GM21619 (cell line): ENCODE data around the gene PPL.
"Not testable (repeated sequence)": the region's sequence is repeated elsewhere in the genome, so short reads cannot be mapped to it uniquely, and the experiment has no call there.

Source experiments
- ATAC-seq: cut with Tn5 transposase; IDR thresholded peaks from one replicate; pipeline ENCODE4 v1.9.1; 2021; ENCODE audit not compliant: unreplicated experiment

The PPL gene

GRCh38 chr16:4936991-4937781, at the start of gene PPL:
PPL (minus strand) TSS chr16:4937148; CDS start chr16:4937045, 103 bp downstream.
- no peak for ATAC-seq

GRCh38 chr16:4984174-4984990, 47.4 kb upstream of the PPL start:
- no peak for ATAC-seq

DNA sequence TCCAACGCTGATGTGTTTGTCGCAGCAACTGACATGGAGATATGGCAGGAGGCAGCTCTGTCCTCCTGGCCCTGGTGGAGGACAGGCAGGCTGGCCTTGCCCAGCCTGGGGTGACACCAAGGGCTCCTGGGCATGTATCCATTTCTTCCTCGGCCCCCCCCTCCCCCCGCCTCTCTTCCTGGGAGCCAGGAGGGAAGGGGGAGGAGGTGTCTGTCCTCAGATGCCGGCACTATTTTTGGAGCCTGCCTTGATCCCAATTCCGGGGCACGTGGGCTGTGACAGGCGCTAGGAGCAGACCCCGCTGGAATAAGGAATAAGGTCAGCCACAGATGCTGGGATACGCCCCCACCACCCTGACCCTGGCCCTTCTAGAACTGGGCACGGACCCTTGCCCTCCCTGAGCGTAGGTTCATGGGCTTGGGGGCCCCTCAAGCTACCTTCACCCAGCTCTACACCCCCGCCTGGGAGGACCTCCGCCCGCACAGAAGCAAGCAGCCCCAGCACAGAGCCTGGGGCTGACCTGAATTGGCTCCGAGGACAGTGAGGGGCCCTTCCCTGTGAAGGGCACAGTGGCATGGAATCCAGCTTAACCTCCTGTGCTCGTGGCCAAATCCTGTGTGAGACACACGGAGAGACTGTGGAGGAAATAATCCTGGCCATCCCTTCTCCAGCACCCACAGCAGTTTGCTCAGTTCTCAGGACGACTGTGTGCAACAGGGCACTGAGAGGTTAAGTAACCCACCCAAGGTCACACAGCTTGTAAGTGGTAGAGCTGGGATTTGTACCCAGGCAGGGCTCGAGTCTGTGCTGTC, 45.3 kb upstream of the PPL start:
- ATAC-seq: no peak

- no peak for ATAC-seq
Measured at GRCh38 chr16:4981473-4981872, 44.5 kb upstream of the PPL start.

GRCh38 chr16:4980691-4981090, 43.7 kb upstream of the PPL start:
- ATAC-seq: no peak

DNA sequence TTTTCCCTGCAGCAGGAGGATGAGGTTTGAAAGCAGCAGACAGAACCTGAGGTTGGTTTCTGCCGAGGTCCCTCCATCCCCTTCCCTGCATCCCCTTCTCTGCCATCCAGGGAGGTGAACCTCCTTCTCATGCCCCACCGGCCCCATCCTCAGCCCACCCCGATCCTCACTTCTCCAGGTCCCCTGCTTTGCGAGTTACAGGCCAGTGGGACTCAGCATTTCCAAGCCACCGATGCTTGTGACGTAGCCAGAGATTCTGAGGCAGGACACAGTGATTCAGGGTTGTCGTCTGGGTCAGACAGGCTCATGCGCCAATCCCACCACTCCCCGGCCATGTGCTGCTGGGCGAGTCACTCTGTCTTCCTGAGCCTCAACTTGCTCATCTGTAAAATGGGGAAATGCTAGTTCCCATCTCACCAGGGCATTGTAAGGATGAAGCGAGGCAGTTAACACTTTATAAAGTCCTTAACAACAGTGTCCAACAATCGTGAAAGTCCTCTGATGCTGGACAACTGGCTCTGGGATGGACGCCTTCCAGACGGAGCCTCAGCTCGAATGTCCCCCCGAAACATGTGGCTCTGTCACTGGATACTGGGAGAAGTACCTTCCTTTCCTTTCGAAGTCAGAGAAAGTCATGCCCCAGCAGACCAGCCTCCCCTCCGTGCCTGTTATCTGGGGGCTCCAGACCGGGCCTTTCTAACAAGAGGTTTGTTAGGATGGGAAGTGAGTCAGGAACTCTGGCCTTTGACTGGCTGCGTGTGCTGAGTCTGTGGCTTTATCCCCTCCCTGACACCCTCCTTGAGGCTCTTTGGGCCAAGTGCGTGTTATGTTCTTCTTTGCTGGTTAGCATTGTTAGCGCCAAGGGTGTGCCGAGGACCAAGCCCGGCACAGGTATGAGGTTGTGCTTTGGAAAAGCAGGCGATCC, 43.0 kb upstream of the PPL start:
- ATAC-seq: no peak

DNA sequence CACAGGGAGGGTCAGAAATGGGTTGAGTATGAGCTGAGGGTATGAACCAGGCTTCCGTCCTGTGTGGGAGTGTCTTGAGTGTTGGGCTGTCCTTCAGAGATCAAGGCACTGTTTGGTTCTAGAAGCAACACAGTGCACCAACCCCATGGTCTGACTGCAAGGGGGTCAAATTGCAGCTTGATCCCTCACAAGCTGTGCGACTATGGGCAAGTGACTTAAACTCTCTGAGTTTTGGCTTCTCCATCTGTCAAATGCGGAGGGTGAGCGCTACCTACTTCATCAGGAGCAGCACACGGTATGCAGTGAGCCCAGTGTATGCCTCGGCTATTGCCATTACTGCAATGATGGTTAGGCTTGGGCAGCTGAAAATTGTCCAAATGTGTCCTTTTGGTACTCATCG, 42.2 kb upstream of the PPL start:
- ATAC-seq: no peak

GRCh38 chr16:4976611-4977145, 39.7 kb upstream of the PPL start:
- ATAC-seq: no peak

DNA sequence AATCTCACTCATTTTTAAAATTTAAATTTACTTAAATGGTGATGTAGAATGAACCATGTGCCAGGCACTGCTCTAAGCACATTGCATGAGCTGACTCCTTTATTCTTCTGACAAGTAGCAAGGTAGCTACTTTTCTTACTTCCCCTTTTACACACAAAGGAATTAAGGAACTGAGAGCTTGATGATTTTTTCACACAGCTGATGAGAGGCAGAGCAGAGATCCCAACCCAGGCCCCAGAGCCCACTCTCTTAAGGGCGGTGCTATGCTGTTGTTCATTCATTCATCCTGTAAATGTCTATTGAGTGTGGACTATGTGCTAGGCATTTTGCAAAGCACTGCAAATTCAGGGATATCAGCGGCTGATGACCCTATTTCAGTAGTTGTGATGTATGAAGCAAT, 39.1 kb upstream of the PPL start:
- peak; percentile 94 for ATAC-seq

- ATAC-seq: no peak
Measured at GRCh38 chr16:4972938-4973587, 36.1 kb upstream of the PPL start.

DNA sequence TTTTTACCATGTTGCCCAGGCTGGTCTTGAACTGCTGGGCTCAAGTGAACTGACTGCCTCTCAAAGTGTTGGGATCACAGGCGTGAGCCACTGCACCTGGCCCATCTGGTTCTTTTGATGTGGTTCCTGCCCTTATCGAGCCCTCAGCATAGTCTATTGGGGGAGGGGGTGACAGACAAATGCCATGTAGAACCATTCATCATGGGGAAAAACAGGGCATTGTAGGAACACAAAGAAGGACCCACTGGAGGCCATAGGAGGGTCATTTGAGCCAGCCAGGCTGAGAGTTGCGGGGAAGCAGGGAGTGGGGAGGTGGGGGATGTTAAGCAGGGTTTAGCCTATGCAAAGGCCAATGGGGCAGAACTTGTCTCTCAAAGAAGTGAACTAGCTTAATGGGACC, 33.1 kb upstream of the PPL start:
- ATAC-seq: no peak

DNA sequence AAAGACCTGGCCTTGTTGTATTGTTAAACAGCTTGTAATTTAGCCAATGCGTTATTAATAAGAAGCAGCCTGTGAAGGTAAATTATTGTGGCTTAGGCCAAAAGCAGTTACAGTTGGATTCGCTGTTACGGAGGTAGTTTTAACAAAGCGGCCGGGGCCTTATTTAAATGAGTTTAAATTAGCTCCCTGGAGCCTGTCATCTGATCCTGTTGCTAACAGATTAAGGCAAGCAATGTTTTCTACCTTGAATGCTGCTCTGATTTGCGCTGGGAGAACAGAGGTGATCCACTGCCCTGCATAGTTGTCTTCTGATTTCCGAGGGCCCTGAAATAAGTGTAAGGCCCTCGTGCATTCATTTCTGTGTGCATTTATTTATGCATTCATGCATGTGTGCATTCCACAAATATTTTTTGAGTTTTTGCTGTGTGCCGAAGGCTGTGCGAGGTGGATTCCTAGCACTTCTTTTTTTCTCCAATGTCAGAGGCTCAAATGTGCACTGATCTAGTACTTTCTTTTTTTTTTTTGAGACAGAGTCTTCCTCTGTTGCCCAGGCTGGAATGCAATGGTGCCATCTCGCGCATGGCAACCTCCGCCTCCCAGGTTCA, 32.0 kb upstream of the PPL start:
- no peak for ATAC-seq

- not testable (repeated sequence) for ATAC-seq
Measured at GRCh38 chr16:4968278-4968677, 31.3 kb upstream of the PPL start.

DNA sequence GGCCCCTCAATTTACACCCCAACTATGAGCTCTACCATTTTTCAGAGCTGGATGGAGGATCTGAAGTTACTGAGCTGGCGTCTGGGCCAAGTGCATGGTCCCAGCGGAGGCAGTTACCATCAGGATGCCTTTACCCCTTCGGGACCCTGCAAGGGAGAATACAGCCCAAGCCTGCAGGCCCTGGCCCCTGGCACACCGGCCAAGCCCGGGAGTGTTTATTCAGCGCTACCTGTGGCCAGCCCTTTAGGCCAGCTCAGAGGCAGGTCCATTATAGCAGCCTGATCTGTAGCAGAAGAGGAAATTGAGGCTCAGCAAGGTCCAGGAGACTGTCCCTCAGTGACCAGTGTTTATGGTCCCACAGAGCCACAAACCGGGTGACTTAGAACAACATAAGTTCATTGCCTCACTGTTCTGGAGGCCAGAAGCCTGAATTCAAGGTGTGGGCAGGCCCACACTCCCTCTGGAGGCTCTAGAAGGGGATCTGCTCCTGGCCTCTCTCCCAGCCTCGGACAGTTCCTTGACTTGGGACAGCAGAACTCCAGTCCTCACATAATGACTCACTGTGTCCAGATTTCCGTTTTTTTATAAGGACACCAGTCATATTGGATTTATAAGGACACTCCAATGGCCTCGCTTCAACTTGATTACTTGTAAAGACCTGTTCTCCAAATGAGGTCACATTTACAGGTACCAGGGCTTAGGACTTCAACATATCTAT, 29.9 kb upstream of the PPL start:
- ATAC-seq: no peak

DNA sequence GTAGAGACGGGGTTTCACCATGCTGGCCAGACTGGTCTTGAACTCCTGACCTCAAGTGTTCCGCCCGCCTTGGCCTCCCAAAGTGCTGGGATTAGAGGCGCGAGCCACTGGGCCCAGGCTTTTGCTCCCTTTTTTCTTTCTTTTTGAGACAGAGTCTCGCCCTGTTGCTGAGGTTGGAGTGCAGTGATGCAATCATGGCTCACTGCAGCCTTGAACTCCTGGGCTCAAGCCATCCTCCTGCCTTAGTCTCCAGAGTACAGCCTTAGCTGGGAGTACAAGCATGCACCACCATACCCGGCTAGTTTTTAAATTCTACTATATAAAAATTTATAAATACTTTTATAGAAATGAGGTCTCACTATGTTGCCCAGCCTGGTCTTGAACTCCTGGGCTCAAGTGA, 26.6 kb upstream of the PPL start:
- not testable (repeated sequence) for ATAC-seq

GRCh38 chr16:4962716-4963115, 25.8 kb upstream of the PPL start:
- ATAC-seq: no peak

DNA sequence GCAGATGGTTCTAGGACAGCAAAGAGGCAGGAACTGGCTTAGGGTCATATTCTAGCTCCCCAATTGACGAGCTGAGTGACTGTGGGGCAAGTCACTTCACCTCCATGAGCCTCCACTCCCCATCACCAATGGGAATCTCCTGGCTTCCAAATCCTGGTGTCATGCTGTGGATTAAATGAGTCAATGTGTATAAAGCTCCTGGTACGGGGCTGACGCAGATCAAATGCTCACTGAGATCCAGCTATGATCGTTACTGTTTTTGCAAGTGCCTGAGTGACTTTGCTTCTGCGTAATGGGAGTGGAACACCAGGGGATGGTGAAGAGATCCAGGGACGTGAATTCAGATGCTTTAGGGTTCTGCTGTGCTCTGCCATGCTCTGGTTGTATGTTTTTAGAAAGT, 23.6 kb upstream of the PPL start:
- no peak for ATAC-seq
